Urothelium cell line (cell line): Measurements from ENCODE around the gene GFRA4.

Experiments
- DNase-seq: peaks from one replicate; pipeline ENCODE4 v3.0.0; 2011; ENCODE audit warnings: low spot score, mixed read lengths
- FAIRE-seq: peaks from 2 replicates; lab custom pipeline; 2011; peaks lifted over from hg19 to GRCh38; lab: Jason Lieb, UNC

GFRA4 gene

DNA sequence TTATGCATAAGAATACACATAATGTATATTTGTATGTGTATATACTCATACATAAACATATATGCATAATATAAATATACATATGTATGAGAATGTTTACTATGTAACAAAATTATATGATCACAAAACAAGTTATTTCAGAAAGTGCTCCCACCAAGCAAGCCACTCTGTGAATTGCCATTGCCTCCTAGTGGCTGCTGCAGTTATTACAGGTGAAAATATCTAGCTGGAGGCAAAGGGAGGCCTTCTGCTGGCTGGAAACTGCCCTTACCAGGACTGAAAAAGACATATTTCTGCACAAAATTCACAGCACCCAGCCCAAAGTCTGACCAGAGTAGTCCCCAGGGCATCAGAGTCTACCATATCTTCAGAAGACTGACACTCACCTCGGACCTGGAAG is 33.0 kb upstream of the GFRA4 start:
- DNase-seq (no peak), FAIRE-seq (no peak)

DNA sequence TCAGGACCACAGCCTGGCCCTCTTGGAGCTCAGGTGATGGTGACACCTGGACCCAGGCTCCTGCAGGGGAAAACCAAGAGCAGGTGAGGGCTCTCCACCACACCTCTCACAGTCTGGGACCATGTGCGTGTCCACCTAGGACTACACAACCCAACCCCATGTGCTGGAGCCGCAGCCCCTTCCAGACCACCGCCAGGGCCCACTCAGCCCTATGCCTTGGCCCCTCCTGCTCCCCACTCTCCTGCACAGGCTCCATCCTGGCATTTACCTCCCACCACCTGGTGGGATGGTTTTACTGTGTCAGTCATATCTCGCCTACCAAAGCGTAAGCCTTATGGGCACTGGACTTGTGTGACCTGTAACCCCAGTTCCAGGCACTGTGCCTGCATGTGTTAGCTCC is 31.7 kb upstream of the GFRA4 start:
- no peak for FAIRE-seq
- no peak for DNase-seq

- DNase-seq = no peak
- FAIRE-seq = no peak
These were observed 30.2 kb upstream of the GFRA4 start for GRCh38 chr20:3693376-3693775.

GRCh38 chr20:3692706-3693294 is 29.6 kb upstream of the GFRA4 start:
- FAIRE-seq (no peak), DNase-seq (no peak)

DNA sequence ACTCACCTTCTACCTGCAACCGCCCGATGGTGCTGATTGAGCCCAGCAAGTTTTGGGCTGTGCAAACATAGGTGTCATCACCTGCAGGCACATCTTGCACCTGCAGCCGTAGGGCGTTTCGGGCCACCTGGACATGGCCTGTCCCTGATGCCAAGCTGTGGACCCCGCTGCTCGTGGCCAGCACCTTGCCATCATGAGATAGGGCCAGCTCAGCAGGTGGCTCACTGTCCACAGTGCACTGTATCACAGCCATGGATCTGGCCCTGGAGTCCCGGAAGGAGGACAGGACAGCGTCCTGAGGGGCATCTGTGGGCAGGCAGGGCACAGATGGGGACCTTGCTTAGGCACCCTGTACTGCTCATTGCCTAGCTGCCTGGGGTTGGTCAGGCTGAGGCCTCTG is 28.7 kb upstream of the GFRA4 start:
- no peak for DNase-seq
- FAIRE-seq = no peak

DNA sequence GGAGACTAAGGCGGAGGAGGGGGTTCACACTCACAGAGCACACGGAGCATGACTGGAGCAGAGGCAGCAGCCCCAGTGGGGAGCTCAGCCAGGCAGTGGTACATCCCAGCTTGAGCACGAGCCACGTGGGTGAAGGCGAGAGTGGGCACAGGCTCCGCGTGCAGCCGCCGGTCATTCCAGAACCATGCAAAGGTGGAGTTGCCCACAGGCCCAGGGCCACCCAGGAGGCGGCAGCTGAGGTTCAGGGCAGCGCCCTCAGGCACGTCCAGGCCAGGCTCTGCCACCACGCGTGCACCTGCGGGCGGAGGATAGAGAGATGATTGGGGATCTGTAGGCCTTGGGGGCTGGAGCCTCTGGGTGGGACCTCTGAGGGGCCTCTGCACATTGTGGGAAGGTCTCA is 28.1 kb upstream of the GFRA4 start:
- DNase-seq (no peak), FAIRE-seq (no peak)

GRCh38 chr20:3690413-3690812 is 27.2 kb upstream of the GFRA4 start:
- no peak for DNase-seq
- FAIRE-seq = no peak

DNA sequence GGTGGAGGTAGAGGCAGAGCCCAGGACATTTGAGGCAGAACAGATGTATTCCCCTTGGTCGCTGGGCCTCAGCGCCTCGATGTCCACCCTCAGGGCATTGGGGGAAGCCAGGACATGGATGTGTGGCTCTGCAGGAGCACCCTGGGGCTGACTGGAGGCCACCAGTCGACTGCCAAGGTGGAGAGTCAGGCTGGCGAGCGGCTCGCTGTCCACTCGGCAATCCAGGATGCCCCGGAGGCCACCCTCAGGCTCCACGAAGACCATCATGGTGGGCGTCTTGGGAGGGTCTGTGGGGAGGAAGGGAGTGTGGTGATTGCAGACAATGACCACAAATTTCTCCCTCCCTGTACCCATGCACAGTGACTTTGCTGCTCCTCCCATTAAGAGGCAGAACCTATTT is 26.8 kb upstream of the GFRA4 start:
- no peak for FAIRE-seq

DNA sequence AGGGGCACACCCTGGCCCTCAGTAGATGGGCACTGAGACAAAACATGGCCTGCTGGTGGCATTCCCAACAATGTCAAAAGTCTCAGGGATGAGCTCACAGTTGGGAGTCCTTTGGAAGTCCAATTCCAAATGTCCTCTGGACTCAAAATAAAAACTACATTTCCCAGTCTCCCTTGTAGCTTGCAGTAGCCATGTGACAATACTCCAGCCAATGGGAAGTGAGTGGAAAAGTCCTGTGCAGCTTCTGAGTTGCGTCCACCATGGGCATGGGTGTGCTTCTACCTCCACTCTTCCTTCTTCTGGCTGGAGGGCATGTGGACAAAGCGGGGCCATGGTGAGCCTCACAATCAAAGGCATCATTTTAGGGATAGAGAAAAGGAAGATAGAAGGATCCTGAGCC is 24.5 kb upstream of the GFRA4 start:
- FAIRE-seq (no peak), DNase-seq (peak; percentile 53)

More for the DNA sequence above, 26.8 kb upstream of the GFRA4 start:
- DNase-seq = no peak

DNA sequence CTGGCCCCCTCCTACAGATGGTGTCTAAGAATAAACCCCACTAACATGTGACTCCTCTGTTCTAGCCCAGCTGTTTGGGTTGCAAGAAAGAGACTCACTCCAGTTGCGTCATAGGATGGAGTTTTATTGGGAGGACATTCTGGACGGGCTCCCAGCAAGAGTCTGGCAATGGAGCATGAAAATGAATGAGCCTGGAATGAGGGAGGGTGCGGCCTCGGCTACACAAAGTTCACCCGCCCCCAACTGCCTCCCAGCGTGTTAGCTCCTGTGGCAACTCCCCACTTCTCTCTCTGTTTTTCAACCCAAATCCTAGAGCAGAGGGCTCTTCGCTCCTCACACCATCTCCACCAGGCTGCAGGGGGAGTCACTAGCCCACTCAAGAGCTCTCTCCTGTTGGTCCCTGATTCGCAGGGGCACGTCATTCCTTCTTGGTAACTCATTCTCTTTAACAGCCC is 23.7 kb upstream of the GFRA4 start:
- DNase-seq (peak; percentile 27), FAIRE-seq (no peak)

DNA sequence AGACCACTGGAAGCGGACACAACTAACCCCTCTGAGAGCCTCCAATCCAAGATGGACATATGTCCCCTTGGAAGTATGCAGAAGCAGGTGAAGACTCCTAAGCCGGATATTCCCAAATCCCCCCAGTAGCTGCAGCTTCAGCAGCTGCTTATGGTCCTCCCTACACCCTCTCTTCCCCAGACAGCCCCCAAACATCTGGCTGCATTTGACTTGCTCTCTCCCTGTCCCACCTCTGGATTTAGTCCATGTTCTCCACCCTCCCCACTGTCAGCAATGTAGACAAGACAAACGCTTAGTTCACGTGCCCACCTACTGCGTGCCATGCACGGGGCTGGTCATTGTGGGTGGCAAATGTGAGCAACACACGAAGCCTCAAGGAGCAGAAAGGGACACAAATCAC is 23.2 kb upstream of the GFRA4 start:
- FAIRE-seq (peak; percentile 48), DNase-seq (no peak)

DNA sequence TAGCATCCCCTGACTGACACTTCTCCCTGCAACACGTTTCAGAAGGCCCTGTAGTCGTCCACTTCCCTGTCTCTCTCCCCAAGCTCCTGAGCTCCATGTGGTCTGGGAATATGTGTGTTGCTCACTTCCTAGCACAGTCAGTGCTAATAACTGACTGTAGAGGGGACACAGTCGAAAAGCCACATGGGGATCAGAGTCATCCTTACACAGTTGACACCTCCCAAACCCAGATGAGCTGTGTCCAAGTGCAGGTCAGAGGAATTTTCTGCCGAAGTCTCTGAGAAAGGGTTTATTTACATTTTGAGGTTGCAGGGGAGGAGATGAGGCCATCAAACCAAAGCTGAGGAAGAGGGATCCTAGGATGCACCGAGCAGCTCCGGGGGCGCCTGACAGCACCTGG is 22.1 kb upstream of the GFRA4 start:
- DNase-seq (no peak), FAIRE-seq (no peak)

- no peak for FAIRE-seq
These were observed 19.0 kb upstream of the GFRA4 start, which contains the start of gene ADAM33 for GRCh38 chr20:3681931-3682781. Gene ADAM33, minus strand, starts transcription at chr20:3682010. Its CDS starts 6 bp downstream, at chr20:3682004.

GRCh38 chr20:3681352-3681930 is 18.2 kb upstream of the GFRA4 start:
- DNase-seq (no peak), FAIRE-seq (no peak)

More at GRCh38 chr20:3681931-3682781, 19.0 kb upstream of the GFRA4 start, which contains the start of gene ADAM33:
- DNase-seq = no peak

DNA sequence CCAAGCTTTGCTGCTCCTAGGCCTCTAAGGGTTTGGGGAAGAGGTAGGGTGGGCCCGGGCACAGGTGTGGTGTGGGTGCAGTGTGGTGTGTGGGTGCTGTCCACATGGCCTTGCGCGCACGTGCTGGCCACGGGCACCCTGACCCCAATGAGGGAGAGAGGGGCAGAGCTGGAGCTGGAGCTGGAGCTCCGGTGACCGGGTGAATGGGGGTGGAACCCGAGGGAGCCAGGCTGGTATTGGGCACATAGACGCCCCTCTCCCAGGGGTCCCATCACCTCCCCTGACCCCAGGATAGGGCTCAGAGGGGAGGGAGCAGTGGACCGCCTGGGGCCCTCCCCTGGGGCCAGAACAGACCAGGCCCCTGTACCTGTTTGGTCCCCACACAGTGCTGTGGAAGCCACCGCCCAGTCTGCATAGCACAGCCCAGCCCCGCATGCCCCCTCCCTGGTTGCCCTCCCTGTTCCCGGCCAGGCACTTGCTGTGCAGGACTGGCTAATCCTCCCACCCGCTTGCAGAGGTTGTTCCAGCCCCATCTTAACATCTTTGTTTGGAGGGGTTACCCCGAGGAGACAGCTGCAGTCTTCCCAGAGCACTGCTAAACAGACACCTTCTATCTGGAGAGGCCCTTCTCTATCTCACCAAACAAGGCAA is 17.6 kb upstream of the GFRA4 start:
- FAIRE-seq = no peak
- no peak for DNase-seq

DNA sequence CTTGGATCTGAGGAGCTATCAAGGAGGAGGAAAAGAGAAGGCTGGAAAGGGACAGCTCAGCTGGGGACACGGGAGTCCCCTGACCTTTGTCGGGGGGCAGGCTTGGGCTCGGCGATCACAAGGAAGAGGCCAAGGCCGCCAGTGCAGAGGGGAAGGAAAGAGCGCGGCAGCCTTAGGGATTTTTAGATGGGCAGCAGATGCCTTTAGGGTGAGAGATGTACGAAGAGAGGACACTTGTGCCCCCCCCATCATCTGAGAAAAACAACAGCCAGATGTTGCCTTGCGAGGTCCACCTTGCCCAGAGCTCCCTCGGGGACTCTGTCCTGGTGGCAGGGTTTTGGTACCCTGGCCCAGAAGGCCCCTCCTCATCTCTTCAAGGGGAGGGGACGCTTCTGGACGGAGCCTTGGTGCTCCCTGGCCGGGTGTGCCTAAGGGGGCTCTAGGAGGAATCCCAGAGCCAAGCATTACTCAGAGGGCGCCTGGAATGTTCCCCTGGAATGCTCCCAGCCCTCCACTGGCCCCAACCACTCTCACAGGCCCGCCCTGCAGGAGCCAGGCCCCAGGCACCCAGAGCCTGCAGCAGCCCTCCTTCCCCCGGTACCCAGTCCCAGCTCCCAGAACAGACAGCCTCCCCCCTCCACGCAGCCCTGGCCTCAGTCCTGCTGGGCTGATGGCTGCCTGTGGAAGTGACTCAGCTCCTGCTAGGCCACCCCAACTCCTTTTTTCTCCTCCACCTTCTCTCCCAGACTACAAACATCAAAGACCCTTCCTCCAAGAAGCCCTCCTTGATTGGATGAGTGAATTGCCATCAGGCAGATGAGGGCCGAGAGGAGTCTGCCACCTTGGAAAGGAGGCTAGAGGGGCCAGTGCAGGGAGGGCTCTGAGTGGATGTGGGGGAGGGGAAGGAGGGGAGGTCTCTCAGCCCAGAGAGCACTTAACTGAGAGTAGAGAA is 16.8 kb upstream of the GFRA4 start:
- peak; percentile 23 for DNase-seq
- no peak for FAIRE-seq

- FAIRE-seq (no peak), DNase-seq (no peak)
These were observed 15.9 kb upstream of the GFRA4 start for GRCh38 chr20:3678856-3679720.

GRCh38 chr20:3678198-3678597 is 15.0 kb upstream of the GFRA4 start:
- DNase-seq = no peak
- FAIRE-seq = no peak

DNA sequence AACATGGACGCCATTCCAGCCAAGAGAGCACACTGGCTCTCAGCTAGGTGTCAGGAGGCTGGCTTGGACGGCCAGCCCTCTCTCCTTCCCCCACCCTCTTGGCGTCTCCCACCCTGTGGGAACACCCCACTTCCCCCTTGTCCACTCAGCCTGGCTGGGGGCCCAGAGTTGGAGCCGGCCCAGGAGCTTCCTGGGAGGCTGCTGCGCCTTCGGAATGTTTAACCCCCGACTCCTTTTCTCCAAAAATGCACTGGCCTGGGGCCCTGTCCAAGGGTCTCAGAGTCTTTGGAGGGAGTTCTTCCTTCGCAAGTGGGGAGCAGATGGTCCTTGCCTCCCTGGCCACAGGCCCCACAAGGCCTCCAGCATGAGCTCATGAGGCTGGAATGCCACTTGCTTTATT is 14.5 kb upstream of the GFRA4 start:
- FAIRE-seq (no peak), DNase-seq (no peak)
